ENCODE results near the gene NEURL4.
A peak's percentile ranks its signal among the peaks of the same experiment; 100 is the strongest.

NEURL4 gene

DNA sequence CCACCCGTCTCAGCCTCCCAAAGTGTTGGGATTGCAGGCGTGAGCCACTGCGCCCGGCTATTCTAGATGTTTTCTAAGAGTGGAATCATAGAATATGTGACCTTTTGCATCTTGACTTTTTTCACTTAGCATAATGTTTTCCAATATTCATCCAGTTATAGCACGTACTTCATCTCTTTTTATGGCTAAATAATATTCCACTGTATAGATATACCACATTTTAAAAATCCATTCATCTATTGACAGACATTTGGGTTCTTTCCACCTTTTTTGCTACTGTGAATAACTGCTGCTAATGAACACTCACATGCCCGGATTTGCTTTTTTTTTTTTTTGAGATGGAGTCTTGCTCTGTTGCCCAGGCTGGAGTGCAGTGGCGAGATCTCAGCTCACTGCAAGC is 25.0 kb downstream of the NEURL4 start:
- no peak for DNase-seq (ENCODE audit: low spot score)

DNA sequence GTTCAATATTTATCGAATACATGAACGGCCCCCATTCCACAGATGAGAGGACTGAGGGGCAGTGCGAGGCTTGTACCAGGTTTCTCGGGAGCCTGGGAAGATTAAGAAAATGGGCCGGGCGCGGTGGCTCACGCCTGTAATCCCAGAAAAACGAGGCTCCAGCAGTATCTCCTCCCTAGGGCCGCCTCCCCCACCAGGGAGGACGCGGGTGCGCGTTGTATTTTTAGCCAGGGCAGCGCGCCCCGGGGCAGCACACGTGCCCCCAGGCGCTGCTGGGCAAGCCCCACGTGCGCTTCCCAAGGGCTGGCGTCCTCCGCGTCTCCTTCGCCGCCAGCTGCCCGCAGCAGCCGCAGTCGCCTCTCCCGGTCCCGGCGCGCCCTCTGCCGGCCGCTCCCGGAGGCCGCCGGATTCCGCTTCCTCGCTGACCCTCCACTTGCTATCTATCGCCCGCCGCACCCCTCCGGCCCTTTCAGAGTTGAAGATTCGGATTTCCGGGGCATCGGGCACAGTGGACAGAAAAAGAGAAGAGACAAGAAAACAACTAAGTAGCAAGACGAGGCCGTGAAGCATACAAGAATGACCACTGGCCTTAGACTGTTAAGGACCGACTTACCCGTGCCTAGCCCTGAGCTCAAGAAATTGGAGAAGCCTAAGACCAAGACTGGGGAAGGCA is 32.8 kb downstream of the NEURL4 start:
- peak; percentile 89 for DNase-seq (ENCODE audit: low spot score)

- no peak for DNase-seq (ENCODE audit: low spot score)
Observed at GRCh38 chr17:7295230-7296180, 33.6 kb downstream of the NEURL4 start.

DNA sequence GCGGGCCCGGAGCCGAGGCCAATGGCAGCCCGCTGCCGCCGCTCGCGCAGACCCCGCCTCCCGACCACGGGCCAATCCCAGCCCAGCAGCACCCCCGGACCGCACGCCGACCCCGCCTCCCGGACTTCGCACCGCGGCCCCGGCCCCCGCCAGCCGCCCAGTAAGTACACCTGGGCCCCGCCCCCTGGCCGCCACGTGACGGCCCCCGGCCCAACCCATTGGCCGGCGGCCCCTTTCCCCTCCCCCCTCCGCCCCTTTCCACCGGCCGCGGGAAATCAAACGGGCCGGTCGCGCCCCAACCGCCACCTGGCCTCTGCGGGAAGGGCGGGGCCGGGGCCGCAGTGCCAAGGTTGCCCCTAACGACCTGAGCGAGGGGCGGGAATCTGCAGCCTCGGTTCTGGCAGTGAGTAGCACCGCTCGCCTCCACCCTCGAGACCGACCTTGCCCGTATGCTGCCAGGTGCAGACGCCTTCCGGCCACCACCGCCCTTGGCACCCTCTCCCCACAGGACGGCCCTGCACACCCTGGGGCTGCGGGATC is 34.5 kb downstream of the NEURL4 start, which contains the start of gene YBX2:
YBX2 (minus strand) TSS at position 26 of the 540 bp plus-strand sequence. CDS start 139 bp downstream, outside the sequence.
- peak; percentile 86 for DNase-seq (ENCODE audit: low spot score)

GRCh38 chr17:7293816-7294613 is 35.1 kb downstream of the NEURL4 start:
- DNase-seq (ENCODE audit: low spot score), result peak; percentile 50

- no peak for DNase-seq (ENCODE audit: low spot score)
Observed at GRCh38 chr17:7293159-7293558, 36.0 kb downstream of the NEURL4 start.

DNA sequence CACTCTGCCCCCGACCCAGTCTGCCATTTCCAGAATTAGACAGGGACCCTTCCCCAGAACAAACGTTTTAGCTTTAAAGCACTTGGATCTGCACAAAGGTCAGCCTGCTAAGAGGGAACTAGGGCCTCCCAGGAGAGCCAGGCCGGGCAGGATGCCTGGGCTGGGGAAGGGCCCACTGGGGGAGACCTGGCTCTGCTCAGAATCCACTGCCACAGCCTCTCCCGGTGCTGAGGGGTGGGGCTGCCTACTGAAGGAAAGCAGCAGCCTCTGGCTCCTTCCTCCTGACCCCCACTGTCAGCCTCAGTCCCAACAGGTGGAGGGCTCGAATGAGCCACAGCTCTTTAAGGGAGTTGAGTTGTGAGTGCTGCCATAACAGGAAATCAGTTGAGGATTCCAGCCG is 36.4 kb downstream of the NEURL4 start:
- DNase-seq (ENCODE audit: low spot score), result no peak

DNA sequence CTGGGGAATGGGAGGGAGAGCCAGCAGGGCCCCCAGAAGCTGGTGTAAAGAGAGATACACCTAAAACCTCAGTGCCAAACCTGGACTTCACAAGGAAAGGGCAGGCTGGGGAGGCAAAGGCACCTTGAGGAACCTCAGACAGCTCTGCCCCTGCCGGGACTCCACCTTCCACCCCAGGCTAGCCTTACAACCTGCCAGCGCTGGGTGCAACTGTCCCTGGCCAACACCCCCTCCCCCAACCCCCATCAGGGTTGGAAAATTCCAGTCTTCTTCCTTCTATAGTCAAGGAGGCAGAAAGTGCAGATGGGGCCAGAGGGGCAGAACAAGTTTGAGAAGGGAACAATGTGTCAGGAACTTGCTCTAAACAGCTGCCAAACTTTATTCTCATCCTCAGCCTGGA is 36.9 kb downstream of the NEURL4 start:
- no peak for DNase-seq (ENCODE audit: low spot score)

DNA sequence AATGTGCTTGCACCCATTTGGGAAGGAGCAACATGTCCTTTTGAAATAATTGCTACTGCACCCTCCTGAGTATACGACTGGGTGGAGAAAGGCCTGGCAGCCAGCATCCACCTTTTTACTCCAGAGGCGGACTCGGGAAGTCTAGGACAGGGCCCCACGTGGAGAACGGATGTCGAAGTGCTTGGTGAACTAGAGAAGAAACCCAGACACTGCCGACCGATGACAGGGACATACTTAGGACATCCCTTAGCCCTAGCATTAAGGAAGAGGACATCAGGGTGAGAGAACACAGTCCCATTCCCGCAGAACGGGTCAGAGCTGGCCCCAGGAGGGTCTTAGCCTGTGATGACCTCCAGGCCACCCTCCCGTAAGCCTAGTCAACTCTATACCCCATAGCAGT is 38.5 kb downstream of the NEURL4 start:
- no peak for DNase-seq (ENCODE audit: low spot score)

DNA sequence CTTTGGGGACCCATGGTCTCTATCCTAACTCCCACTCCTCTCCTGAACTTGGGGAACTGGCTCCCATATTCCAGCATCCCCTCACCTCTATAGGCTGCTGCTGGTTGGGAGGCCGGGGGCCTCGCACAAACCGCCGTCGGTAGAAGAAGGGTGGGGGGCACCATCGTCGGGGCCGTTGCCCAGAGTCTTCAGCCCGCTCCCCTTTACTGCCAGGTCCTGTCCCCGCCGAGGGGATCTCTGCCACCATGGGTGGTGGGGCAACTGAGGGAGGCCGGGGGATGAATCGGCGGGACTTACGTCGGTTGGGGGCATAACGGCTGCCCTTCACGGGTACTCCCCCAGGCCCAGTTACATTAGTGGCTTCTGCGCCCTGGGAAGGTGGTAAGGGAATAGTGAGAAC is 39.0 kb downstream of the NEURL4 start:
- DNase-seq (ENCODE audit: low spot score), result no peak

GRCh38 chr17:7289256-7290032 is 39.7 kb downstream of the NEURL4 start:
- DNase-seq (ENCODE audit: low spot score), result no peak

- DNase-seq (ENCODE audit: low spot score), result no peak
Observed at GRCh38 chr17:7285679-7286078, 43.5 kb downstream of the NEURL4 start.

GRCh38 chr17:7284911-7285310 is 44.2 kb downstream of the NEURL4 start:
- no peak for DNase-seq (ENCODE audit: low spot score)

DNA sequence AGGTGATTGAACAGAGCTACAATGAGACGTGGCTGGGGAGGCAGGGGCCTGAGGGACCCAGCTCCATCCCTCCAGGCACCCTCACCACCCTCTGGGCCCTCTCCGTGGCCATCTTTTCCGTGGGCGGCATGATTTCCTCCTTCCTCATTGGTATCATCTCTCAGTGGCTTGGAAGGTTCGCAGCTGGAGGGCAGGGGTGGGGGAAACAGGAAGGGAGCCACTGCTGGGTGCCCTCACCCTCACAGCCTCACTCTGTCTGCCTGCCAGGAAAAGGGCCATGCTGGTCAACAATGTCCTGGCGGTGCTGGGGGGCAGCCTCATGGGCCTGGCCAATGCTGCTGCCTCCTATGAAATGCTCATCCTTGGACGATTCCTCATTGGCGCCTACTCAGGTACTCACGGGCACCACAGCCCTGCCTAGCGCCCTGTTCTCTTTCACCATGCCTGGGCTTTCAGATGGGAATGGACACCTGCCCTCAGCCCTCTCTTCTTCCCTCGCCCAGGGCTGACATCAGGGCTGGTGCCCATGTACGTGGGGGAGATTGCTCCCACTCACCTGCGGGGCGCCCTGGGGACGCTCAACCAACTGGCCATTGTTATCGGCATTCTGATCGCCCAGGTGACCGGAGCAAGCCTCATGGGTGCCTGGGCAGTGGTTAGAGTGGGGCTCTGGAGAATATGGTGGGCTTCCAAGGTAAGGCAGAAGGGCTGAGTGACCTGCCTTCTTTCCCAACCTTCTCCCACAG is 45.5 kb downstream of the NEURL4 start:
- DNase-seq (ENCODE audit: low spot score), result no peak

- DNase-seq (ENCODE audit: low spot score), result no peak
Observed at GRCh38 chr17:7282752-7283321, 46.3 kb downstream of the NEURL4 start.

GRCh38 chr17:7281953-7282751 is 47.0 kb downstream of the NEURL4 start:
- DNase-seq (ENCODE audit: low spot score), result no peak

DNA sequence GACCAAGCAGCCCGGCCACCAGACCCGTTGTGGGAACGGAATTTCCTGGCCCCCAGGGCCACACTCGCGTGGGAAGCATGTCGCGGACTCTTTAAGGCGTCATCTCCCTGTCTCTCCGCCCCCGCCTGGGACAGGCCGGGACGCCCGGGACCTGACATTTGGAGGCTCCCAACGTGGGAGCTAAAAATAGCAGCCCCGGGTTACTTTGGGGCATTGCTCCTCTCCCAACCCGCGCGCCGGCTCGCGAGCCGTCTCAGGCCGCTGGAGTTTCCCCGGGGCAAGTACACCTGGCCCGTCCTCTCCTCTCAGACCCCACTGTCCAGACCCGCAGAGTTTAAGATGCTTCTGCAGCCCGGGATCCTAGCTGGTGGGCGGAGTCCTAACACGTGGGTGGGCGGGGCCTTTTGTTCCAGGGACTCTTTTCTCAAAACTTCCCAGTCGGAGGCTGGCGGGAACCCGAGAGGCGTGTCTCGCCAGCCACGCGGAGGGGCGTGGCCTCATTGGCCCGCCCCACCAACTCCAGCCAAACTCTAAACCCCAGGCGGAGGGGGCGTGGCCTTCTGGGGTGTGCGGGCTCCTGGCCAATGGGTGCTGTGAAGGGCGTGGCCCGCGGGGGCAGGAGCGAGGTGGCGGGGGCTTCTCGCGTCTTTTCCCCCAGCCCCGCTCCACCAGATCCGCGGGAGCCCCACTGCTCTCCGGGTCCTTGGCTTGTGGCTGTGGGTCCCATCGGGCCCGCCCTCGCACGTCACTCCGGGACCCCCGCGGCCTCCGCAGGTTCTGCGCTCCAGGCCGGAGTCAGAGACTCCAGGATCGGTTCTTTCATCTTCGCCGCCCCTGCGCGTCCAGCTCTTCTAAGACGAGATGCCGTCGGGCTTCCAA is 47.8 kb downstream of the NEURL4 start, which contains the start of gene SLC2A4:
SLC2A4 (plus strand) TSS at position 645 of the 879 bp plus-strand sequence; CDS start at position 862, 217 bp downstream.
- DNase-seq (ENCODE audit: low spot score), result peak; percentile 97

DNA sequence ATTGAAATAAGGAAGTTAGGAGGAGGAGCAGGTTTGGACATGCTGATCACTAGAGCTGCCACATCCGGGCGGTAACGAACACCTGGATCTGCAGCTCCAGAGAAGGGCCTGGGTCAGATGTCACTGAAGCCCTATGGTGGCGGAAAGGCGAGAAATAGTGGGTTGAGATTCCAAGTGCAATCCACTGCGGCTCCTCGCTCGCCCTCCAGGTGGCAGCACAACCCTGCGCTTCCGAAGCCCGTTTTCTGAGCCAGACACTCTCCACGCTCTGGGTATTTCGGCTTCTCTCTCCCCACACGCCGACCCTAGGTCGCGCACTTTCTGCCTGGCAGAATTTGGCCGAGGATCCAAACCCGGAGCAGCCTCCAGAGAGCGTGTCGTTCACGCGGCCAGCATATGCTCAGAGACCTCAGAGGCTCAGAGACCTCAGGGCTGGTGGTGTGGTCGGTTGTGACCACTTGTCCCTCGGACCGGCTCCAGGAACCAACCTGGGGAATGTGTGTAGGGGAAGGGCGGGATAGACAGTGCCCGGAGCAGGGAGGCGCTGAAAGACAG is 48.5 kb downstream of the NEURL4 start:
- no peak for DNase-seq (ENCODE audit: low spot score)
